Dendritic cell treated with granulocyte-macrophage colony-stimulating factor and Interleukin-4, amounts not matched to agents 40 ng/mL and 50 ng/mL, for 4 days (primary cell): ENCODE measurements around the gene HPSE2.
A peak's percentile ranks its signal among the peaks of the same experiment; 100 is the strongest.
"Not testable (repeated sequence)": the region's sequence is repeated elsewhere in the genome, so short reads cannot be mapped to it uniquely, and the experiment has no call there.

Source experiments
- H3K27ac Mint-ChIP-seq: one replicate; pipeline ENCODE4 v1.8.0; 2022; ENCODE audit warnings: mild to moderate bottlenecking, mixed read lengths
- H3K27me3 Mint-ChIP-seq: one replicate; pipeline ENCODE4 v1.8.0; 2022; ENCODE audit warnings: mild to moderate bottlenecking, mixed read lengths
- H3K36me3 Mint-ChIP-seq: one replicate; pipeline ENCODE4 v1.8.0; 2022; ENCODE audit warnings: low read depth, mixed read lengths
- H3K4me1 Mint-ChIP-seq: one replicate; pipeline ENCODE4 v1.8.0; 2022; ENCODE audit warnings: low read depth, mixed read lengths
- H3K4me3 Mint-ChIP-seq: one replicate; pipeline ENCODE4 v1.8.0; 2022; ENCODE audit warnings: mild to moderate bottlenecking, moderate library complexity, mixed read lengths
- H3K9me3 Mint-ChIP-seq: one replicate; pipeline ENCODE4 v1.8.0; 2022; ENCODE audit warnings: mixed read lengths
- intact Hi-C: fragments of 100-400 bp; cut with micrococcal nuclease; formaldehyde crosslinking; loops from one replicate; pipeline ENCODE4 v1.15.0; 2022

The HPSE2 gene

DNA sequence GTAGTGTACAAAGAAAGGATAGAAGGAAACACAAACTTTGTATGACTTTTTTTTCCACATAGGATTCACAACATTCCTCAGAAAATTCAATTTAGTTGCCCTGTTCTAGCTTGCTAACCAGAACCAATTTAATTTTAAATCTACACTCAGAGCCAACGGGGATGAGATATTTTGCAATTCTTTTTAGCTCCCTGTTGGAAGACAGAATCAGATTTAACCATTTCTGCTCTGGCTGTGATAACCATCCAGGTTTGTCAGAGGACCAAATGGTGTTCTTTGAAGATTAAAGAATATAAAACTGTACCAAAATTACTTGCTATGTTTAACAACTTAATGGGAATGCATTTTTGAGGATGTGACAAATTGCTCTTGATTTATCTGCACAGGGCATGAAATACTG, 319.7 kb downstream of the HPSE2 start:
- Mint-ChIP-seq H3K36me3 (no peaks in the 10 kb centered on the region), H3K27ac (no peak overlapping the region), H3K4me3 (no peak overlapping the region), H3K27me3 (peaks cover 2% of the 10 kb centered on the region), H3K9me3 (no peaks in the 10 kb centered on the region), H3K4me1 (peaks cover 5% of the 10 kb centered on the region)
- intact Hi-C loops = loop anchor here (10.0 kb wide), 1 partner anchor 61 kb away; no protein-coding TSS in a partner anchor

- Mint-ChIP-seq H3K27me3 (peaks cover 2% of the 10 kb centered on the region), H3K36me3 (no peaks in the 10 kb centered on the region), H3K27ac (no peak overlapping the region), H3K4me1 (no peaks in the 10 kb centered on the region), H3K4me3 (no peak overlapping the region), H3K9me3 (no peaks in the 10 kb centered on the region)
- intact Hi-C loops = loop anchor here (10.0 kb wide), 1 partner anchor 56 kb away; no protein-coding TSS in a partner anchor
Observed at GRCh38 chr10:98910546-98910945, 325.1 kb downstream of the HPSE2 start.

- no peaks in the 10 kb centered on the region for H3K9me3 Mint-ChIP-seq
- H3K27me3 Mint-ChIP-seq = peaks cover 2% of the 10 kb centered on the region
- no peak overlapping the region for H3K27ac Mint-ChIP-seq
- no peaks in the 10 kb centered on the region for H3K36me3 Mint-ChIP-seq
- intact Hi-C loops = loop anchor here (10.0 kb wide), 1 partner anchor 55 kb away; no protein-coding TSS in a partner anchor
- no peak overlapping the region for H3K4me3 Mint-ChIP-seq
- H3K4me1 Mint-ChIP-seq = no peaks in the 10 kb centered on the region
Observed at GRCh38 chr10:98910048-98910447, 325.6 kb downstream of the HPSE2 start.

DNA sequence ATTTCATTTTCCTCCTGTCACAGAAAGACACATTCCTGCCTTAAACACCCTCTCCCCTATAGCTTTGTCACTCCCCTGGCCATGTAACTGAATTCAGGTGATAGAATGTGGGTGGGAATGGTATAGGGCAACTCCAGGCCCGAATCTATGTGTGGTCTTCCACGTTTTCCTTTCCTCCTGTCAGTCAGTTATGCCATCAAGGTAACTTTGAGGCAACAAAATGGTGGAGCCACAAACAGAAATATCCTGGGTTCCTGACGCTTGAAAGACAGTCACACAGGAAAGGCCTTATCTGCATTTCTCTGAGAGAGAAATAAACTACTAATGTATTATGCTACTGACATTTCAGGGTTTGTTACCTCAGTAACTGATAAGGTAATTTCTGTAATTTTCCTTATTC, 326.8 kb downstream of the HPSE2 start:
- Mint-ChIP-seq H3K4me3 (no peak overlapping the region), H3K4me1 (no peaks in the 10 kb centered on the region), H3K9me3 (no peaks in the 10 kb centered on the region), H3K27me3 (peaks cover 3% of the 10 kb centered on the region), H3K27ac (no peak overlapping the region), H3K36me3 (no peaks in the 10 kb centered on the region)
- intact Hi-C loops = no loop called here

- H3K9me3 Mint-ChIP-seq, H3K27ac Mint-ChIP-seq, H3K27me3 Mint-ChIP-seq, H3K4me3 Mint-ChIP-seq, intact Hi-C loops, H3K36me3 Mint-ChIP-seq, H3K4me1 Mint-ChIP-seq: not testable (repeated sequence)
Observed at GRCh38 chr10:98908247-98908646, 327.4 kb downstream of the HPSE2 start.

DNA sequence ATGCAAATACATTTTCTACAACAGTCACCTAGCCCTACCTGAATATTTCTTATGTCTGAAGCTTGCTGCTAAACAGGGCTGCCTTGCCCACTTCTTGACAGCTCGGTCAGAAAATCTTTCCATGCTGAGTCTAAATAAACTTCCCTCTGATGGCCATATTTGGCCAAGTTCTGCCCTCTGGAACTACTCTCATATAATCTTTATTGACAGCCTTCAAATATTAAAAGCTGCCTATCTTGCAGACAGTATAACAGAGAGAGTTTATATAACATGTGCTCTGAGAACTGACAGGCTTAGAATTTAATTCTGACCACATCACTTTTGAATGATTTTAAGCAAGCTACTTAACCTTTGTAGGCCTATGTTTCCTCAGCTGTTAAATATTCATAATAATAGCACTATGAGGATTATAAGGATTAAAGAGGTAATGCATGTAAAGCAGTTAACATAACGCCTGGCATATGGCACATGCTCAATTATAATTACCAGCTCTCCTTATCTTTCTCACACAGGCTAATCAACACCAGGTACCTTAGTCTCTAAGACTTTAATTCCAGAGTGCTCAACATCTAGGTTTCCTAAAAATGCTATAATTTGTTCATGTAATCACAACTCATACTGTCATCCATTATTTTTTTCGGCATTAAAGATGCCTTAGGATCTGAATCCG, 334.1 kb downstream of the HPSE2 start:
- Mint-ChIP-seq H3K9me3 (no peaks in the 10 kb centered on the region), H3K4me1 (no peaks in the 10 kb centered on the region), H3K36me3 (no peaks in the 10 kb centered on the region), H3K4me3 (no peak overlapping the region), H3K27me3 (peaks cover 9% of the 10 kb centered on the region), H3K27ac (no peak overlapping the region)
- intact Hi-C loops = no loop called here

GRCh38 chr10:98899018-98899417, 336.6 kb downstream of the HPSE2 start:
- H3K4me1 Mint-ChIP-seq = no peaks in the 10 kb centered on the region
- intact Hi-C loops = no loop called here
- H3K27ac Mint-ChIP-seq = no peak overlapping the region
- no peaks in the 10 kb centered on the region for H3K36me3 Mint-ChIP-seq
- no peak overlapping the region for H3K4me3 Mint-ChIP-seq
- H3K27me3 Mint-ChIP-seq = peaks cover 17% of the 10 kb centered on the region
- H3K9me3 Mint-ChIP-seq = no peaks in the 10 kb centered on the region

GRCh38 chr10:98892523-98892922, 343.1 kb downstream of the HPSE2 start:
- peaks cover 16% of the 10 kb centered on the region for H3K27me3 Mint-ChIP-seq
- H3K4me1 Mint-ChIP-seq = peaks cover 2% of the 10 kb centered on the region
- H3K9me3 Mint-ChIP-seq = no peaks in the 10 kb centered on the region
- intact Hi-C loops = no loop called here
- no peak overlapping the region for H3K4me3 Mint-ChIP-seq
- no peaks in the 10 kb centered on the region for H3K36me3 Mint-ChIP-seq
- no peak overlapping the region for H3K27ac Mint-ChIP-seq

GRCh38 chr10:98886686-98887085, 349.0 kb downstream of the HPSE2 start:
- Mint-ChIP-seq H3K4me3 (peak overlapping the region; percentile 60), H3K36me3 (no peaks in the 10 kb centered on the region), H3K4me1 (peaks cover 19% of the 10 kb centered on the region), H3K9me3 (peaks cover 5% of the 10 kb centered on the region), H3K27me3 (peaks cover 5% of the 10 kb centered on the region), H3K27ac (peak overlapping the region; percentile 77)
- intact Hi-C loops = loop anchor here (5.0 kb wide), 1 partner anchor 346 kb away; no protein-coding TSS in a partner anchor

DNA sequence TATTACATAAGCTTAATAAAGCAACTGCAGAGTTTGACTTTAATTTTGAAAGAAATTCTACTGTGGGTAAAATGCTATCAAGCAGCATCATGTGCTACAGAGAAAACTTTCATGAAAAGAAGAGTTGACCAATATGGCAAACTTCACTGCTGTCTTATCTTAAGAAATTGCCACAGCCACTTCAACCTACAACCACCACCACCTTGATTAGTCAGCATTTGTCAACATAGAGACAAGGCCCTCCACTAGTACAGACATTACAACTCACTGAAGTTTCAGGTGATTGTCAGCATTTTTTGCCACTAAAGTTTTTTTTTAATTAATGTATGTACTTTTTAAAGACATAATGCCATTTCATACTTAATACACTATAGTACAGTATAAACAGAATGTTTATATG, 350.3 kb downstream of the HPSE2 start:
- intact Hi-C loops = loop anchor here (5.0 kb wide), 1 partner anchor 347 kb away; no protein-coding TSS in a partner anchor
- peaks cover 5% of the 10 kb centered on the region for H3K9me3 Mint-ChIP-seq
- no peak overlapping the region for H3K27ac Mint-ChIP-seq

DNA sequence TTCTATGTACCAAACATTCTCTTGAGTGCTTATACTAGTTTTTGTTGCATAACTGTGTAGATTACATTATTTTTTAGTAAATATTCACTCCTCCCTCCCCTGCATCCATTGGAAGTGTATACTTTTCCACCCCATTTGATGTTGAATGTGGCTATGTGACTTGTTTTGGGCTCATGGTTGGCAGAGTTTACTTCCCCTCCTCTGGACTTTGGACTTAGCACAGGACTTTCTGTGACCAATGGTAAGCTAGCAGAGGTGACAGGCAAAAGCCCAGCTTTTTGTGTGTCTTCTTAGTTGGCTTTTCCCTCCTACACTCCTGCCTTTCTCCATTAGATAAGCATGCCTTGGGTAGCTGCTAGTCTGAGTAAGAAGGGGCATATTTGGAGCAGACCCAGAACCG, 353.9 kb downstream of the HPSE2 start:
- Mint-ChIP-seq H3K9me3 (peaks cover 5% of the 10 kb centered on the region), H3K27me3 (peaks cover 11% of the 10 kb centered on the region), H3K27ac (no peak overlapping the region), H3K36me3 (no peaks in the 10 kb centered on the region), H3K4me1 (peaks cover 12% of the 10 kb centered on the region), H3K4me3 (no peak overlapping the region)
- intact Hi-C loops = no loop called here

More for the DNA sequence above, 350.3 kb downstream of the HPSE2 start:
- Mint-ChIP-seq H3K4me1 (peaks cover 19% of the 10 kb centered on the region), H3K4me3 (no peak overlapping the region), H3K27me3 (peaks cover 8% of the 10 kb centered on the region), H3K36me3 (no peaks in the 10 kb centered on the region)

DNA sequence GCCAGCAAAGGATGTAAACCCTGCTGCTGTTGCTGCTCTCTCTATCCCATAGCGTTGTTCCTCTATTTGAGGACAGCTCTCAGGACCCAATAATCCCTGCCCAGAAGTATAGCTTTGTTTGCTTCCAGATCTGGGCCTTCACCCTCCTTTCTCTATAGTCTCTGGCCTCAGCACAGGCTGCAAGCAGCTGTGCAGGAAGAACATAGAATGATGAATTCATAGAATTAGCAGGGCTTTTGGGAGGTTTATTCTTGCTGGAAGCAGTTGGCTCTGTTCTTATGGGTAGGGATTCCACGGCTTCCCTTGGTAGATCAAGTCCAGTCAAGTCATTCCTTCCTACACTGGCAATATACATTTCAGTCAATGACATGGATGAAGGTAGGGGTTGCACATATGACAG, 354.7 kb downstream of the HPSE2 start:
- peaks cover 5% of the 10 kb centered on the region for H3K4me1 Mint-ChIP-seq
- H3K27ac Mint-ChIP-seq = no peak overlapping the region
- H3K27me3 Mint-ChIP-seq = peaks cover 12% of the 10 kb centered on the region
- no peak overlapping the region for H3K4me3 Mint-ChIP-seq
- peaks cover 5% of the 10 kb centered on the region for H3K9me3 Mint-ChIP-seq
- intact Hi-C loops = no loop called here
- no peaks in the 10 kb centered on the region for H3K36me3 Mint-ChIP-seq

- no peak overlapping the region for H3K4me3 Mint-ChIP-seq
- peaks cover 5% of the 10 kb centered on the region for H3K9me3 Mint-ChIP-seq
- H3K4me1 Mint-ChIP-seq = peaks cover 5% of the 10 kb centered on the region
- intact Hi-C loops = no loop called here
- peaks cover 20% of the 10 kb centered on the region for H3K27me3 Mint-ChIP-seq
- no peak overlapping the region for H3K27ac Mint-ChIP-seq
- H3K36me3 Mint-ChIP-seq = no peaks in the 10 kb centered on the region
Observed at GRCh38 chr10:98878921-98879320, 356.7 kb downstream of the HPSE2 start.

DNA sequence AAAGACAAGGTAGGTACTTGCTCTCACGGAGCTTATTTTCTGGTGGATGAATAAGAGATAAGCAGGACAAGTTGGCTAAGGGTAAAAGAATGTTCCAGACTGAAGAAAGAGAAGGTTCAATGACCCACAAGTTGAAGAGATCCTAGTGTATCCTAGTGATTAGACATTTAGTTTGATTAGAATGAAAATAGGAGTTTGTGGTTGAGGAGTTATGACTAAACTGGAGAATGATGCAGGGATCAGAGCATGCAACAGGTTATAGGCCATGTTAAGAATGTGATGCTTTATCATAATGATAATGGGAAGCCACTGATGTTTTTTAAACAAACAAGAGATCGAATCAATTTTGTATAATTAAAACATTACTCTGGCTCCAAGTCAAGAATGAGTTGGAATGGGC, 357.2 kb downstream of the HPSE2 start:
- no peak overlapping the region for H3K4me3 Mint-ChIP-seq

GRCh38 chr10:98861962-98862361, 373.7 kb downstream of the HPSE2 start:
- intact Hi-C loops = no loop called here
- Mint-ChIP-seq H3K9me3 (peaks cover 13% of the 10 kb centered on the region), H3K36me3 (no peaks in the 10 kb centered on the region), H3K4me3 (no peak overlapping the region), H3K4me1 (no peaks in the 10 kb centered on the region), H3K27me3 (peaks cover 2% of the 10 kb centered on the region), H3K27ac (no peak overlapping the region)

More for the DNA sequence above, 357.2 kb downstream of the HPSE2 start:
- Mint-ChIP-seq H3K36me3 (no peaks in the 10 kb centered on the region), H3K27ac (no peak overlapping the region), H3K9me3 (peaks cover 5% of the 10 kb centered on the region), H3K4me1 (peaks cover 5% of the 10 kb centered on the region), H3K27me3 (peaks cover 20% of the 10 kb centered on the region)
- intact Hi-C loops = no loop called here
